ENCODE data around the gene SPG21.

Gene SPG21

GRCh38 chr15:64938192-64938591 lies 51.5 kb downstream of the SPG21 start:
- no peak for DNase-seq (ENCODE audit: low spot score)

- DNase-seq (ENCODE audit: low spot score) = no peak
These were observed 55.7 kb downstream of the SPG21 start for GRCh38 chr15:64934023-64934422.

GRCh38 chr15:64931381-64931780 lies 58.3 kb downstream of the SPG21 start:
- no peak for DNase-seq (ENCODE audit: low spot score)

- DNase-seq (ENCODE audit: low spot score) = no peak
These were observed 58.8 kb downstream of the SPG21 start for GRCh38 chr15:64930778-64931371.

GRCh38 chr15:64930019-64930652 lies 59.6 kb downstream of the SPG21 start:
- DNase-seq (ENCODE audit: low spot score) = no peak

- DNase-seq (ENCODE audit: low spot score) = no peak
These were observed 61.0 kb downstream of the SPG21 start for GRCh38 chr15:64928626-64929220.

- no peak for DNase-seq (ENCODE audit: low spot score)
These were observed 63.1 kb downstream of the SPG21 start for GRCh38 chr15:64926661-64927060.

- no peak for DNase-seq (ENCODE audit: low spot score)
These were observed 64.1 kb downstream of the SPG21 start for GRCh38 chr15:64925335-64926330.

GRCh38 chr15:64923546-64923945 lies 66.2 kb downstream of the SPG21 start:
- no peak for DNase-seq (ENCODE audit: low spot score)

GRCh38 chr15:64921711-64922110 lies 68.0 kb downstream of the SPG21 start:
- DNase-seq (ENCODE audit: low spot score) = no peak

- DNase-seq (ENCODE audit: low spot score) = no peak
These were observed 70.0 kb downstream of the SPG21 start for GRCh38 chr15:64919721-64920120.

- no peak for DNase-seq (ENCODE audit: low spot score)
These were observed 72.5 kb downstream of the SPG21 start for GRCh38 chr15:64917211-64917610.

GRCh38 chr15:64916365-64916764 lies 73.3 kb downstream of the SPG21 start:
- DNase-seq (ENCODE audit: low spot score) = no peak

- DNase-seq (ENCODE audit: low spot score) = no peak
These were observed 74.0 kb downstream of the SPG21 start for GRCh38 chr15:64915518-64916227.
